H1 (cell line): ENCODE results near the gene DCAF17. TPM values are rescaled to one million over a fixed set of nuclear protein-coding genes. Genes with fewer than 3 reads are reported as not detected.

ENCODE experiments used
- CTCF ChIA-PET: fragments of 300-600 bp; sonication (Branson Sonifier 250); formaldehyde crosslinking; loops from one replicate; lab custom pipeline; 2021; ENCODE audit not compliant: partially characterized antibody; lab: Charles Lee
- POLR2A ChIA-PET: fragments of 300-600 bp; sonication (Branson Sonifier 250); formaldehyde crosslinking; loops from one replicate; lab custom pipeline; 2021; ENCODE audit warnings: inconsistent platforms; ENCODE audit not compliant: partially characterized antibody; lab: Charles Lee
- DNase-seq, 2 experiments: peaks; one replicate each; pipeline versions ENCODE4 v3.0.0 to v3.0.0-alpha.2; 2010 to 2022; ENCODE audit warnings: low spot score in 2 of 2, low read depth in 1 of 2, mixed read lengths in 1 of 2
- FAIRE-seq: peaks from 2 replicates; lab custom pipeline; 2011; peaks lifted over from hg19 to GRCh38; lab: Jason Lieb, UNC
- H2AFZ ChIP-seq: 2 replicates; pipeline ENCODE4 v1.8.1; 2012; ENCODE audit warnings: low read length, inconsistent platforms
- H2AK5ac ChIP-seq: 2 replicates; pipeline ENCODE4 v1.6.1; 2013; ENCODE audit warnings: low read depth, low read length
- H2BK120ac ChIP-seq: replicated peaks from 2 replicates; pipeline ENCODE3; 2013; ENCODE audit warnings: low read depth, low read length, inconsistent platforms
- H2BK12ac ChIP-seq: 2 replicates; pipeline ENCODE4 v1.6.1; 2013; ENCODE audit warnings: low read depth, low read length
- H2BK15ac ChIP-seq: 2 replicates; pipeline ENCODE4 v1.6.1; 2013; ENCODE audit warnings: low read length
- H2BK20ac ChIP-seq: 2 replicates; pipeline ENCODE4 v1.6.1; 2013; ENCODE audit warnings: low read length
- H2BK5ac ChIP-seq: 2 replicates; pipeline ENCODE4 v1.6.1; 2013; ENCODE audit warnings: low read depth, low read length
- H3K14ac ChIP-seq: 2 replicates; pipeline ENCODE4 v1.6.1; 2013; ENCODE audit warnings: inconsistent platforms; ENCODE audit not compliant: insufficient read length
- H3K18ac ChIP-seq: 2 replicates; pipeline ENCODE4 v1.6.1; 2013; ENCODE audit warnings: low read length; ENCODE audit errors: extremely low read depth
- H3K23ac ChIP-seq: 2 replicates; pipeline ENCODE4 v1.6.1; 2013; ENCODE audit warnings: inconsistent platforms; ENCODE audit not compliant: insufficient read length
- H3K23me2 ChIP-seq: 2 replicates; pipeline ENCODE4 v1.6.1; 2013; ENCODE audit warnings: low read depth, low read length
- H3K27ac ChIP-seq: 2 replicates; pipeline ENCODE4 v1.6.1; 2011; ENCODE audit warnings: low read depth, low read length, inconsistent platforms
- H3K27me3 ChIP-seq, 4 experiments: replicated peaks in 1 of 4; 1 replicate in 1 of 4; 2 replicates in 3 of 4; pipeline versions ENCODE4 v1.6.1 to v1.8.1; 2011 to 2013; ENCODE audit warnings: low read length in 3 of 4, mild to moderate bottlenecking in 3 of 4, inconsistent platforms in 2 of 4, mixed read lengths in 2 of 4, moderate library complexity in 1 of 4; ENCODE audit not compliant: control insufficient read depth in 3 of 4, insufficient read depth in 3 of 4; ENCODE audit errors: extremely low read depth in 1 of 4
- H3K36me3 ChIP-seq, 4 experiments: 2 replicates each; pipeline versions ENCODE4 v1.6.1 to v1.8.1; 2011 to 2013; ENCODE audit warnings: mild to moderate bottlenecking in 4 of 4, low read length in 3 of 4, moderate library complexity in 2 of 4, control low read depth in 1 of 4, inconsistent platforms in 1 of 4; ENCODE audit not compliant: insufficient read depth in 4 of 4, control insufficient read depth in 2 of 4
- H3K4ac ChIP-seq: replicated peaks from 2 replicates; pipeline ENCODE3; 2013; ENCODE audit warnings: low read length, low read depth, mixed read lengths, inconsistent platforms; ENCODE audit not compliant: insufficient read length
- H3K4me1 ChIP-seq, 4 experiments: replicated peaks in 1 of 4; 1 replicate in 1 of 4; 2 replicates in 3 of 4; pipeline versions ENCODE4 v1.6.1 to v1.8.1; 2011 to 2013; ENCODE audit warnings: low read length in 3 of 4, inconsistent platforms in 2 of 4, mixed read lengths in 1 of 4; ENCODE audit not compliant: insufficient read depth in 4 of 4, control insufficient read depth in 3 of 4
- H3K4me2 ChIP-seq, 2 experiments: 2 replicates each; pipeline versions ENCODE4 v1.6.1 to v1.8.1; 2011 to 2013; ENCODE audit warnings: low read depth in 2 of 2, low read length in 2 of 2, control low read depth in 1 of 2, inconsistent platforms in 1 of 2, mild to moderate bottlenecking in 1 of 2; ENCODE audit not compliant: insufficient read depth in 1 of 2
- H3K4me3 ChIP-seq, 4 experiments: fragments of 200-600, 300-600 bp in 1 of 4; sonication (generic), shearing (Covaris generic), sonication (Bioruptor Twin) in 1 of 4; 2 replicates each; pipeline versions ENCODE4 v1.5.1 to v1.8.1; 2011 to 2016; ENCODE audit warnings: low read length in 4 of 4, low read depth in 3 of 4, control low read depth in 2 of 4, inconsistent platforms in 2 of 4, mild to moderate bottlenecking in 2 of 4, mixed read lengths in 1 of 4, moderate library complexity in 1 of 4; ENCODE audit not compliant: insufficient read depth in 2 of 4; ENCODE audit errors: extremely low read depth in 1 of 4
- H3K56ac ChIP-seq: replicated peaks from 2 replicates; pipeline ENCODE3; 2013; ENCODE audit warnings: low read depth, mild to moderate bottlenecking, mixed read lengths, low read length, inconsistent platforms; ENCODE audit not compliant: insufficient read length
- H3K79me1 ChIP-seq: 2 replicates; pipeline ENCODE4 v1.6.1; 2013; ENCODE audit warnings: low read depth, low read length, control low read depth
- H3K79me2 ChIP-seq, 2 experiments: 2 replicates each; pipeline versions ENCODE4 v1.6.1 to v1.8.1; 2012 to 2013; ENCODE audit warnings: low read length in 2 of 2, mild to moderate bottlenecking in 2 of 2, inconsistent platforms in 1 of 2; ENCODE audit not compliant: insufficient read depth in 2 of 2, control insufficient read depth in 1 of 2
- H3K9ac ChIP-seq, 4 experiments: replicated peaks in 1 of 4; 1 replicate in 1 of 4; 2 replicates in 3 of 4; pipeline versions ENCODE4 v1.6.1 to v1.8.1; 2011 to 2013; ENCODE audit warnings: low read depth in 3 of 4, low read length in 3 of 4, control low read depth in 2 of 4, mild to moderate bottlenecking in 2 of 4, moderate library complexity in 2 of 4, inconsistent platforms in 1 of 4; ENCODE audit errors: extremely low read depth in 1 of 4
- H3K9me3 ChIP-seq, 2 experiments: 2 replicates each; pipeline versions ENCODE4 v1.6.1 to v1.8.1; 2012 to 2013; ENCODE audit warnings: mild to moderate bottlenecking in 2 of 2, moderate library complexity in 2 of 2, control low read depth in 1 of 2, inconsistent platforms in 1 of 2, low read depth in 1 of 2, low read length in 1 of 2, mixed read lengths in 1 of 2; ENCODE audit not compliant: insufficient read depth in 2 of 2
- H4K20me1 ChIP-seq, 2 experiments: replicated peaks in 1 of 2; 2 replicates each; pipeline versions ENCODE3 to v1.8.1; 2011 to 2013; ENCODE audit warnings: inconsistent platforms in 2 of 2, low read length in 2 of 2, mild to moderate bottlenecking in 1 of 2; ENCODE audit not compliant: insufficient read depth in 2 of 2, control insufficient read depth in 1 of 2
- H4K5ac ChIP-seq: 2 replicates; pipeline ENCODE4 v1.6.1; 2013; ENCODE audit warnings: low read length, low read depth, mixed read lengths, inconsistent platforms; ENCODE audit not compliant: insufficient read length
- H4K8ac ChIP-seq: 2 replicates; pipeline ENCODE4 v1.8.0; 2013; ENCODE audit warnings: mild to moderate bottlenecking, moderate library complexity, low read length, inconsistent platforms; ENCODE audit not compliant: insufficient read depth; ENCODE audit errors: extremely low read depth
- H4K91ac ChIP-seq: replicated peaks from 2 replicates; pipeline ENCODE3; 2013; ENCODE audit warnings: low read length, mixed read lengths, inconsistent platforms; ENCODE audit not compliant: insufficient read length
- CBX8 ChIP-seq: fragments of 300-800, 300-1000 bp; sonication (generic); IDR thresholded peaks from 2 replicates; pipeline ENCODE4 v1.7.1; 2016; ENCODE audit warnings: low read depth, low read length, borderline replicate concordance
- PHF8 ChIP-seq: fragments of 200-600 bp; sonication (generic); conservative IDR thresholded peaks from 2 replicates; pipeline ENCODE4 v1.7.1; 2012; ENCODE audit warnings: low read depth, mild to moderate bottlenecking, inconsistent platforms, low read length, moderate library complexity
- POLR2A ChIP-seq, 2 experiments: IDR thresholded peaks; 1 replicate in 1 of 2; 2 replicates in 1 of 2; pipeline ENCODE4 v1.6.1; 2011; ENCODE audit warnings: low read depth in 2 of 2, low read length in 2 of 2, mild to moderate bottlenecking in 2 of 2; ENCODE audit errors: control extremely low read depth in 1 of 2
- SIX5 ChIP-seq: IDR thresholded peaks from 2 replicates; pipeline ENCODE4 v1.6.1; 2011; ENCODE audit warnings: mild to moderate bottlenecking, low read depth, low read length
- YY1 ChIP-seq: IDR thresholded peaks from 2 replicates; pipeline ENCODE4 v1.6.1; 2011; ENCODE audit warnings: low read depth, mild to moderate bottlenecking, low read length
- WGBS, 2 experiments: shearing (Covaris generic) in 1 of 2; methylation state at CpG; one replicate each; pipeline versions ENCODE4 v1.1.6 to v1.1.7; 2013 to 2015; ENCODE audit warnings: low lambda C conversion rate in 2 of 2, mixed read lengths in 2 of 2, inconsistent platforms in 1 of 2, low coverage in 1 of 2, missing lambda C conversion rate in 1 of 2; ENCODE audit not compliant: insufficient replicate concordance in 2 of 2, insufficient coverage in 1 of 2, insufficient read length in 1 of 2; ENCODE audit errors: extremely low coverage in 1 of 2, missing lambda C conversion rate in 1 of 2; 5-methylcytosine and 5-hydroxymethylcytosine counted together
- polyA plus RNA-seq, 7 experiments: library from polyadenylated mRNA; depleted of rRNA in 3 of 7; stranded (reverse) in 5 of 7; unstranded in 2 of 7; fragments of >200 nt in 5 of 7; fragments of 200-250 nt in 2 of 7; gene quantifications; 1 replicate in 5 of 7; 2 replicates in 1 of 7; 4 replicates in 1 of 7; pipeline versions ENCODE4 v1.2.1 to v1.2.3, GENCODE V29; 2011 to 2013; ENCODE audit warnings: missing spikeins in 2 of 7, mixed read lengths in 2 of 7
- total RNA-seq: library from RNA; stranded (reverse); fragmentation: NEBNext Ultra II Directional; extraction: Animal tissue kit (Norgen Biotek cat#: 25700); gene quantifications from 2 replicates; pipeline ENCODE4 v1.2.1, GENCODE V29; 2021

The DCAF17 gene
- total and polyA plus RNA-seq, 2 of the 8 experiments (the other 6 are each of a cell fraction or from before 2014, with no cell fraction given), result 10.7 to 30.0 TPM

DNA sequence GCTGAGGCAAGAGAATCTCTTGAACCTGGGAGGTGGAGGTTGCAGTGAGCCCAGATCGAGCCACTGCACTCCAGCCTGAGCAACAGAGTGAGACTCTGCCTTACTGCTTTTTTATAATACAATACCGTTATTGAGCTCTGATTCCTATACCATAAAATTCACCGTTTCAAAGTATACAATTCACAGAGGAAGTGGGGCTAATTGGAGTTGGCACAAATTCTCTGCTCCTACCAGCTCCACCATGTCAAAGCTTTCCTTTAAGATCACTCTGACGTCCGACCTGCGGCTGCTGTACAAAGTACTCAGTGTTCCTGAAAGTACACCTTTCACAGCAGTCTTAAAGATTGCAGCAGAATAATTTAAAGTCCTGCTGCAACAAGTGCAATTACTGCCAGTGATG is 58.6 kb downstream of the DCAF17 start:
- no peak overlapping the region; the same call in 1 of the 2 replicates for H2BK12ac ChIP-seq
- no peak overlapping the region for H2BK20ac ChIP-seq
- CTCF ChIA-PET, result interaction anchor here (0.9 to 2.5 kb wide), 3 partner anchors 17 to 501 kb away, joined by 3 to 8 read pairs (median 3); no protein-coding TSS in a partner anchor
- no peak overlapping the region for H3K14ac ChIP-seq
- H3K27ac ChIP-seq, result no peak overlapping the region
- H3K4me1 ChIP-seq, result peaks cover 0 to 4% (median 1%) of the 10 kb centered on the region in 4 experiments; a peak in 3 of 7 replicates
- no peaks in the 10 kb centered on the region for H3K36me3 ChIP-seq
- no peak overlapping the region for H4K91ac ChIP-seq
- H3K23ac ChIP-seq, result no peak overlapping the region
- WGBS, 2 experiments, result 95% methylated on average over 6 of the region's 6 CpGs; no CpG with 5 or more reads in 1 of the 2 experiments
- no peak overlapping the region for H3K4me3 ChIP-seq
- DNase-seq, result no peak
- H3K56ac ChIP-seq, result no peak overlapping the region
- no peak overlapping the region for H2BK120ac ChIP-seq
- H3K4ac ChIP-seq, result no peak overlapping the region
- no peak for TF ChIP-seq POLR2A (IDR thresholded peaks at IDR 0.05; ENCODE audit: control extremely low read depth in 1 of 2, low read depth in 2 of 2, low read length in 2 of 2)
- no peak for TF ChIP-seq YY1
- no peak for TF ChIP-seq PHF8
- TF ChIP-seq SIX5, result no peak
- TF ChIP-seq CBX8, result no peak
- H3K79me2 ChIP-seq, result no peaks in the 10 kb centered on the region
- no peaks in the 10 kb centered on the region for H3K79me1 ChIP-seq
- no peak overlapping the region for H2AK5ac ChIP-seq
- H4K5ac ChIP-seq, result no peak overlapping the region
- no peaks in the 10 kb centered on the region for H3K27me3 ChIP-seq
- no peak for FAIRE-seq
- no peaks in the 10 kb centered on the region for H4K20me1 ChIP-seq
- no peak overlapping the region for H2BK15ac ChIP-seq
- no peak overlapping the region for H4K8ac ChIP-seq
- POLR2A ChIA-PET, result interaction anchor here (0.8 to 3.8 kb wide), 2 partner anchors 10 to 31 kb away, joined by 3 to 22 read pairs; no protein-coding TSS in a partner anchor
- H3K9me3 ChIP-seq, result peaks cover 0 to 5% of the 10 kb centered on the region in 2 experiments; a peak in 2 of 4 replicates
- no peak overlapping the region for H2AFZ ChIP-seq
- no peaks in the 10 kb centered on the region; the same call in 1 of the 2 replicates for H3K23me2 ChIP-seq
- no peak overlapping the region for H3K9ac ChIP-seq
- H3K18ac ChIP-seq, result no peak overlapping the region
- no peak overlapping the region for H2BK5ac ChIP-seq
- H3K4me2 ChIP-seq, result no peak overlapping the region
